ENCODE measurements around the gene HSPG2. TPM values are rescaled to one million over a fixed set of nuclear protein-coding genes. Genes with fewer than 3 reads are reported as not detected.

The HSPG2 gene
- total and polyA plus RNA-seq, 2 of the 13 experiments (the other 11 are each of a cell fraction or from before 2014, with no cell fraction given), result 9.1 to 13.1 TPM

DNA sequence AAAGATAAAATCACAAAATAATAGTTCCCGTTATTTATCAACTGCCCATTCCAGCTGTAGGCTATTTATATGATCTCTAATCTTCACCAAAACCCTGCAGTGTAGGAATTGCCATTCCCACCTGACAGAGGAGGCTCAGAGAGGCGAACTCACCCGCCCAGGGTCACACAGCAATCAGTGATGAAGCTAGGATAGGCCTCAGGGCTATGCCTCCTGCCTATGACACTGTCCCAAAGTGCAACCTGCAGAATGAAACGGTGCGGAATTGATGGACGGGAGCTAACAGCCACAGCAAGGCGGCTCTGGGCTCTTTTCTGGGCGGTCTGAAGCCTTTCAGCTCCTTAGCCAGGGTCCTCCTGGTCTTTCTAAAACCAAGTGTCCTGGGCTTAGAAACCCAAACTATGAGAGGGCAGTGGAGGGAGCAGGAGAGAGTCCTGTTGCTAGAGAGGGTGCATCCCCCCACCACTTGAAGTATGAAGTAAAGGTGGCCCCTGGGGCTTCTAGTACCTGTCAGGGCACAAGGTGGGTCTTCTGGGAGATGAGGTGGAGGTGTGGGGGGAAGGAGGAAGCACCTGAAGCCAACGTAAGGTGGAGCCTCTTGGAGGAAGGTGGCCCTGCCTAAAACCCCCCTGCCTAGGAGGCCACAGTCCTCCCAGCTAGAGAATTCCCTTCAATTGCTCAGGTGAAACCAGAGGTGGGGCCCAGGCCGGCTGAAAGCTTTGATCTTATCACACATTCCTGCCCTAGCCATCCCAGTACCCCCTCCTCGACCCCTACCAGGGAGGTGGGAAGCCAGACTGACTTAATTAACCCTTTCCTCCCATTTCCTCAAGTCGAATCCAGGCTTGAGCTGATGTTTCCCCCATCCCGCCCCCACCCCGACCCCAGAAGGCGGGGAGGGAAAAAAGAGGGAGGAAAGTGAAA is 14.8 kb downstream of the HSPG2 start (continued):
- no peak for TF ChIP-seq ZBED4 (CRISPR knock-in tag; IDR thresholded peaks at IDR 0.05; ENCODE audit: borderline replicate concordance)
- TF ChIP-seq TSC22D2 (CRISPR knock-in tag; IDR thresholded peaks at IDR 0.05; ENCODE audit: borderline replicate concordance), result no peak
- no peak for TF ChIP-seq ZNF687 (CRISPR knock-in tag; IDR thresholded peaks at IDR 0.05)
- no peak for TF ChIP-seq FIP1L1 (IDR thresholded peaks at IDR 0.05; ENCODE audit: borderline replicate concordance, insufficient read depth, low read depth, low read length)
- peak; percentile 50; the same call in 1 of the 2 replicates for TF ChIP-seq NR2F2 (IDR thresholded peaks at IDR 0.05; ENCODE audit: borderline replicate concordance, low read depth)
- TF ChIP-seq ZNF329 (CRISPR knock-in tag; IDR thresholded peaks at IDR 0.05; ENCODE audit: low read depth), result no peak
- TF ChIP-seq CEBPG (CRISPR knock-in tag; IDR thresholded peaks at IDR 0.05), result no peak
- no peak for TF ChIP-seq HIVEP1 (CRISPR knock-in tag; IDR thresholded peaks at IDR 0.05)
- TF ChIP-seq ZBTB8A (CRISPR knock-in tag; IDR thresholded peaks at IDR 0.05; ENCODE audit: borderline replicate concordance, low read depth), result no peak
- no peak for TF ChIP-seq ZNF30 (CRISPR knock-in tag; IDR thresholded peaks at IDR 0.05)
- TF ChIP-seq MXD4 (CRISPR knock-in tag; IDR thresholded peaks at IDR 0.05), result no peak
- TF ChIP-seq, protein P1, sequence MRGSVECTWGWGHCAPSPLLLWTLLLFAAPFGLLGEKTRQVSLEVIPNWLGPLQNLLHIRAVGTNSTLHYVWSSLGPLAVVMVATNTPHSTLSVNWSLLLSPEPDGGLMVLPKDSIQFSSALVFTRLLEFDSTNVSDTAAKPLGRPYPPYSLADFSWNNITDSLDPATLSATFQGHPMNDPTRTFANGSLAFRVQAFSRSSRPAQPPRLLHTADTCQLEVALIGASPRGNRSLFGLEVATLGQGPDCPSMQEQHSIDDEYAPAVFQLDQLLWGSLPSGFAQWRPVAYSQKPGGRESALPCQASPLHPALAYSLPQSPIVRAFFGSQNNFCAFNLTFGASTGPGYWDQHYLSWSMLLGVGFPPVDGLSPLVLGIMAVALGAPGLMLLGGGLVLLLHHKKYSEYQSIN (CRISPR knock-in tag; IDR thresholded peaks at IDR 0.05; ENCODE audit: borderline replicate concordance), result no peak
- TF ChIP-seq ELF3 (CRISPR knock-in tag; IDR thresholded peaks at IDR 0.05), result no peak
- peak; percentile 96 for TF ChIP-seq TBX2 (CRISPR knock-in tag; IDR thresholded peaks at IDR 0.05; ENCODE audit: borderline replicate concordance)
- no peak for TF ChIP-seq ESRRA (CRISPR knock-in tag; IDR thresholded peaks at IDR 0.05; ENCODE audit: low read depth)
- peak; percentile 31; the same call in 1 of the 2 replicates for TF ChIP-seq TBX3 (IDR thresholded peaks at IDR 0.05; ENCODE audit: borderline replicate concordance)
- no peak for TF ChIP-seq ZBTB21 (CRISPR knock-in tag; IDR thresholded peaks at IDR 0.05)
- no peak for TF ChIP-seq THAP11 (CRISPR knock-in tag; IDR thresholded peaks at IDR 0.05)
